T-helper 1 cell treated with Interleukin-12 subunit alpha and Interleukin-12 subunit beta and Interleukin-4 antibody, amounts not matched to agents 30 μg/mL and 1 μg/mL, for 36 hours (primary cell): ENCODE results near the gene MTRF1.
"Not testable (repeated sequence)": the region's sequence is repeated elsewhere in the genome, so short reads cannot be mapped to it uniquely, and the experiment has no call there.

Experiments used
- H3K27ac Mint-ChIP-seq: one replicate; pipeline ENCODE4 v1.8.0; 2021; ENCODE audit warnings: mild to moderate bottlenecking, mixed read lengths
- H3K27me3 Mint-ChIP-seq: one replicate; pipeline ENCODE4 v1.8.0; 2021; ENCODE audit warnings: low read depth, mixed read lengths
- H3K36me3 Mint-ChIP-seq: one replicate; pipeline ENCODE4 v1.8.0; 2021; ENCODE audit warnings: low read depth, mixed read lengths
- H3K4me1 Mint-ChIP-seq: one replicate; pipeline ENCODE4 v1.8.0; 2021; ENCODE audit warnings: low read depth, mixed read lengths
- H3K4me3 Mint-ChIP-seq: one replicate; pipeline ENCODE4 v1.8.0; 2021; ENCODE audit warnings: mild to moderate bottlenecking, moderate library complexity, mixed read lengths
- H3K9me3 Mint-ChIP-seq: one replicate; pipeline ENCODE4 v1.8.0; 2021; ENCODE audit warnings: mixed read lengths

MTRF1 gene

GRCh38 chr13:41193469-41193868, 69.9 kb downstream of the MTRF1 start:
- peaks cover 22% of the 10 kb centered on the region for H3K36me3 Mint-ChIP-seq
- peak overlapping the region; percentile 78 for H3K27ac Mint-ChIP-seq
- peak overlapping the region; percentile 93 for H3K4me3 Mint-ChIP-seq
- H3K27me3 Mint-ChIP-seq = no peaks in the 10 kb centered on the region
- H3K4me1 Mint-ChIP-seq = peaks cover 35% of the 10 kb centered on the region
- H3K9me3 Mint-ChIP-seq = no peaks in the 10 kb centered on the region

DNA sequence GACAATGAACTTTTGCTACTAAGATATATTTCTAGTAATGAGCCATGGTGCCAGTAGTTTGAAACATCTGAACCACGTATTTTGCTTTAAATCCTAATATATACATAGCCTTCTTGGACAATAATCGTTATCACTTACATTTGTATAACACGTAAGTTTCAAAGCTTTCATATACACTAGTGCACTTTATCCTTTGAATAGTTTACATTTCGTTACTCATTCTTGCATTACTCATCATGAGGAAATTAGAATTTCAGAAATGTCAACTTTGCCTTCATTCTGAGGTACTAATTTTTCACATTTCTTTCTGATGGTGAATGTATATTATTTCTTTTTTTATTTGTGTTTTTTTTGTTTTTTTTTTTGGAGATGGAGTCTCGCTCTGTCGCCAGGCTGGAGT, 74.8 kb downstream of the MTRF1 start:
- Mint-ChIP-seq H3K9me3 (no peaks in the 10 kb centered on the region), H3K27me3 (peaks cover 3% of the 10 kb centered on the region), H3K4me1 (peaks cover 28% of the 10 kb centered on the region), H3K27ac (no peak overlapping the region), H3K4me3 (no peak overlapping the region), H3K36me3 (peaks cover 20% of the 10 kb centered on the region)

- no peaks in the 10 kb centered on the region for H3K9me3 Mint-ChIP-seq
- H3K27ac Mint-ChIP-seq = no peak overlapping the region
- peaks cover 10% of the 10 kb centered on the region for H3K36me3 Mint-ChIP-seq
- H3K27me3 Mint-ChIP-seq = peaks cover 3% of the 10 kb centered on the region
- H3K4me3 Mint-ChIP-seq = no peak overlapping the region
- peaks cover 13% of the 10 kb centered on the region for H3K4me1 Mint-ChIP-seq
Observed at GRCh38 chr13:41186481-41186880, 76.9 kb downstream of the MTRF1 start.

- peaks cover 2% of the 10 kb centered on the region for H3K4me1 Mint-ChIP-seq
- no peaks in the 10 kb centered on the region for H3K36me3 Mint-ChIP-seq
- H3K9me3 Mint-ChIP-seq = peaks cover 3% of the 10 kb centered on the region
- H3K27me3 Mint-ChIP-seq = peaks cover 3% of the 10 kb centered on the region
- no peak overlapping the region for H3K27ac Mint-ChIP-seq
- no peak overlapping the region for H3K4me3 Mint-ChIP-seq
Observed at GRCh38 chr13:41182231-41182630, 81.1 kb downstream of the MTRF1 start.

DNA sequence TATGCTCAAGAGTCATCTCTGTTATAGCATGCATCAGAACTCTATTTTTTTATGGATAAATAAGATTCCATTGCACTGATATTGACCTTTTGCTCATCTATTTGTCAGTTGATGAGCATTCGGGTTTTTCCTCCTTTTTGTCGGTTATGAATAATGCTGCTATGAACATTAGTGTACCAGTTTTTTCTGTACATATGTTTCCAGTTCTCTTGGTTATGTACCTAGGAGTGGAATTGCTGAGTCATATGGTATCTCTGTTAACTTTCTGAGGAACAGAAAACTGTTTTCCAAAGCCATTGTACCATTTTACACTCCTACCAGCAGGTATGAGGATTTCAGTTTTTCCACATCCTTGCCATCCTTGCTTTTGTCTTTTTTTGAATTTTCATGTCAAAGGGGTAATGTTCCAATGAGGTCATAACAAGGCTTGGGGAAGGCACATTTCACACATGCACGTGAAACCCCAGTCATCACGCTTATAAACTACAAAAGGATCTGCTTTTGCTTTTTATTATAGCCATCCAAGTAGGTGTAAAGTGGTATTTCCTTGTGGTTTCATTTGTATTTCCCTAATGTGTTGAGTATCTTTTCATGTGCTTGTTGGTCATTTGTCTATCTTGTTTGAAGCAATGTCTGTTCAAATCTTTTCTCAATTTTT, 83.7 kb downstream of the MTRF1 start:
- H3K4me1 Mint-ChIP-seq = no peaks in the 10 kb centered on the region
- H3K27ac Mint-ChIP-seq = no peak overlapping the region
- no peaks in the 10 kb centered on the region for H3K27me3 Mint-ChIP-seq
- peaks cover 5% of the 10 kb centered on the region for H3K36me3 Mint-ChIP-seq
- H3K9me3 Mint-ChIP-seq = peaks cover 22% of the 10 kb centered on the region
- H3K4me3 Mint-ChIP-seq = no peak overlapping the region

DNA sequence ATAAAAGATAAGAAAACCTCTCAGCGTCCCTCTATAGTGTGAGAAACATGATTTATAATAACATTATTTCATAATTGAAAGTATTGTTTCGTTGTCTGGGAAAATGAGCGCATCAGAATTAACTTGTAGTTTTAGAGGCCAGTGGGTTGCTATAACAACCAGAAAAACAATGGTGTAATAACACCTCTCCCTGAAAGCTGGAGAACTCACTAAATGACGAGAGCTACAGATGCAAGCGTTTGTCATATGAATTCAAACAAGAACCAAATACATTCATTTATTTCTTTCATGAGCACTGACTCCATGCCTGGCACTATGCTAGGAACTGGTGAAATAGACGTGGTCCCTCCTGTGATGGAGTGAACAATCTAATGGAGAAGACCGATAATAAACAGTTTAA, 85.3 kb downstream of the MTRF1 start:
- H3K36me3 Mint-ChIP-seq = peaks cover 5% of the 10 kb centered on the region
- no peaks in the 10 kb centered on the region for H3K27me3 Mint-ChIP-seq
- no peak overlapping the region for H3K27ac Mint-ChIP-seq
- H3K9me3 Mint-ChIP-seq = peaks cover 28% of the 10 kb centered on the region
- no peak overlapping the region for H3K4me3 Mint-ChIP-seq
- no peaks in the 10 kb centered on the region for H3K4me1 Mint-ChIP-seq

GRCh38 chr13:41177616-41178015, 85.8 kb downstream of the MTRF1 start:
- peaks cover 5% of the 10 kb centered on the region for H3K36me3 Mint-ChIP-seq
- no peak overlapping the region for H3K4me3 Mint-ChIP-seq
- no peaks in the 10 kb centered on the region for H3K4me1 Mint-ChIP-seq
- no peak overlapping the region for H3K27ac Mint-ChIP-seq
- H3K9me3 Mint-ChIP-seq = peaks cover 32% of the 10 kb centered on the region
- H3K27me3 Mint-ChIP-seq = no peaks in the 10 kb centered on the region

- H3K27ac Mint-ChIP-seq, H3K36me3 Mint-ChIP-seq, H3K27me3 Mint-ChIP-seq, H3K4me3 Mint-ChIP-seq, H3K4me1 Mint-ChIP-seq: not testable (repeated sequence)
- peaks cover 33% of the 10 kb centered on the region for H3K9me3 Mint-ChIP-seq
Observed at GRCh38 chr13:41175576-41175975, 87.8 kb downstream of the MTRF1 start.
